Myometrial cell (primary cell): Measurements from ENCODE around the gene SIX5. TPM values are rescaled to one million over a fixed set of nuclear protein-coding genes. Genes with fewer than 3 reads are reported as not detected.

Source experiments
- total RNA-seq: library from RNA; depleted of rRNA; stranded (reverse); fragments of >200 nt; gene quantifications from 2 replicates; pipeline ENCODE4 v1.2.3, GENCODE V29; 2015

The SIX5 gene
- 16.1 and 21.0 TPM in 2 replicates for total RNA-seq

DNA sequence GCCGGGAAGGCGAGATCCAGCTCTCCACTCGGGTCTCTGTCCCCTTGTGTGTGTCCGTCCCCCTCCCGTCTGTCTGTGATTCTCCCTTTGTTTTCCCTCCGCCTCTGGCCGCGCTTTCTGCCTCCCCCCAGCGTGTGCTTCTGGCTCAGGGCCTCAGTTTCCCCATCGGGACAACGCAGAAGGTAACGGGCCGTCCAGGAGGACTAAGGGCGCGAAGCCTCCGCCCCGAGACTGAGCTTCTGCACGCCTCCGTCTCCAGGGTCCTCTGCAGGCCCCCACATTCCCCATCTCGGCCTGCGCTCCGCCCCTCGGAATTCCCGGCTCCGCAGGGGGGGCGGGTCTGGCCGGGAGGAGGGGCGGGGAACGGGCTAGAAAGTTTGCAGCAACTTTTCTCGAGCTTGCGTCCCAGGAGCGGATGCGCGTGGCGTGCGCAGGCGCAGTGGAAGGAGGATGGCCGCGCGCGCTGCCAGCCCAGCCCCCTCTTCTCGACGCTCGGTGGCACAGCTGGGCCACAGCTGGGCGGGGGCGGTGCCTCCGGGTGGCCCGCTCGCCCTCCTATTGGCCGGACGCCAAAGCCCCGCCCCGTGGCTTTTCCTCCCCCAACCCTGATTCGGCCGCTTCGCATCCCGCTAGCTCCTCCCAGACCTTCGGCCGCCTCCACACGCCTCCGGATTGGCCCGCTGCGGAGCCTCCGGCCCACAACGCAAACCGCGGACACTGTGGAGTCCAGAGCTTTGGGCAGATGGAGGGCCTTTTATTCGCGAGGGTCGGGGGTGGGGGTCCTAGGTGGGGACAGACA lies at the start of gene SIX5:
SIX5 (minus strand) TSS at position 269 of the 799 bp plus-strand sequence. CDS start 408 bp downstream, outside the sequence.

DNA sequence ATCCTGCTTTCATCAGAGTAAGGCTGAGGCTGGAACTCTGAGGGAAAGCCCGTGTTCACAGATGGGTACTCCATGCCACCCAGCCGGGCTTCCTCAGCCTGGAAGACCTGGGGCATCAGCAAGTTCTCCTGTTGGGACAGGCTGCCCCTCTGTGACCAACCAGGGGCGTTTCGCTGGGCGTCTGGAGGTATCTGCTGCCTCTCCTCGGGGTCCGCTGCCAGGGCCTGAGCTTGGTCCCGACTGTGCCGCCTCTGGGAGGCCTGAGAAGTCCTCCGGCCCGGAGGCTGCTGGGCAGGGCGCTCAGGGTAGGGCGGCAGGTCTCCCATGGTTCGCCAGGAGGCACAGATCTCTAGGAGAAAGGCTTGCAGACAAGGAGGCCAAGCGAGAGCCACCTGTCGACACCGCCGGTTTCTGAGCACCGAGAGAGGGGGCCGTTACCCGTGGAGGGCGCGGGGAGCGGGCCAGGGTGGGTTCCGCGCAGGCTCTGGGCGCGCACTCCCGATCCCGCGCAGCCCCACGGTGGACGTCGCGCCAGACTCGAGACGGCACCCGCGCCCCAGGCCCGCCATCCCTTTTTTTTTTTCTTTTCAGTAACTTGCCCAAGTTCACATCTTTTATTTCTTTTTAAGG lies 45.9 kb upstream of the SIX5 start, which contains the start of gene RSPH6A:
RSPH6A (minus strand) TSS at position 458 of the 630 bp plus-strand sequence; CDS start at position 326, 132 bp downstream.

DNA sequence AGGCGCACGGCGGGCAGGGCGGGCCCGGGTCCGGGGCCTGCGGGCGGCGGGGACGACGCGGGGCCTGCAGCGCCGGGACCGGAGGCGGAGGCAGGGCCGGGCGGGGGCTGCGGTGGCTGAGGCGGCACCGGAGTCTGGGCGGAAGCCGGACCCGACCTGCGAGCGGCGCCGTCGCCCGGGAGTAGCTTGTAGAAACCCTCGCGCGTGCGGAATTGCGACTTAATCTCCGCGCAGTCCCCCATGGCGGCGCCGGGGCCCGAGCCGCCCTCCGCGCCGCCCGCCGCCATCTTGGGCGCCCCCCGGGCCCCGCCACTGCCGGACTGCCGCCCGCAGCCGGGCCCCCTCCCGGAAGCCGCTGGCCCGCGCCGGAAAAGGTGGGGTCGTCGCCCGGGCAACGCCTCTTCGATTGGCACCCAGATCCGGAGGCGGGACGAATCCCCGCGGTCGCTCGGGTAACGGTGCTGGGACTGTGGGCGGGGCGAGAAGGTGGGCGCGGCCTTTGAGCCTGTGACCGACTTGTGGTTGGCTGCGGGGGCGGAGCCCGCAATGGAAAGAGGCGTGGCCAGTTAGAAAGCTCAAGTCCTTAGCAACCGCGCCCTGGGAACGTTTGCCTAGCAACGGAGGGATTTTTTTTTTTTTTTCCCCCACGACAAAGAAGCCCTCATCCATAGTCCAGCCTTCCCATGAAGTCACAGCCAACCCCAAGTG lies 23.6 kb upstream of the SIX5 start, which contains the start of gene DMWD:
DMWD (minus strand) TSS at position 376 of the 708 bp plus-strand sequence; CDS start at position 287, 89 bp downstream.

DNA sequence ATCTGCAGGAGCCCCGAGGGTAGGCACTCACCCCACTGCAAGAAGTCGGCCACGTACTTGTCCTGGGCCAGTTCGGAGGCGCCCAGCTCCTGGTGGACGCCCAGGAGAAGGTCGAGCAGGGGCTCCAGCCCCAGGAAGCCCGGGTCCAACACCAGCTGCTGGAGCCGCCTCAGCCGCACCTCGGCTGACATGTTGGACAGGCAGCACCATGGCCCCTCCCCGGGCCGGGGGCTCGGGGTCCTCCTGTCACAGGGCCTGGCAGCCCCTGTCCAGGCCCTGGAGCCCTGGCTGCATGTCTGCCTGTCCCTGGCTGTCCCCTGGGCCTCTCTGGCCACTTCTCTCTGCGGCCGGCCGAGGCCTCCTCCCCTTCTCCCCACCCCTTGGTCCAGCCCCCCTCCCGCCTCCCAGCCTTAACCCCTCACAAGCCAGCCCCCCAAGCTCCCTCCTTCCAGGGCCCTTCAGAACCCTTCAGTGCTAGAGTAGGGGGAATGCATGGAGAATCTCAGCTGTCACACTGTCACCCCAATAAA lies 13.2 kb upstream of the SIX5 start, which contains the start of gene DMPK:
DMPK (minus strand) TSS at position 329 of the 530 bp plus-strand sequence; CDS start at position 191, 138 bp downstream.

DNA sequence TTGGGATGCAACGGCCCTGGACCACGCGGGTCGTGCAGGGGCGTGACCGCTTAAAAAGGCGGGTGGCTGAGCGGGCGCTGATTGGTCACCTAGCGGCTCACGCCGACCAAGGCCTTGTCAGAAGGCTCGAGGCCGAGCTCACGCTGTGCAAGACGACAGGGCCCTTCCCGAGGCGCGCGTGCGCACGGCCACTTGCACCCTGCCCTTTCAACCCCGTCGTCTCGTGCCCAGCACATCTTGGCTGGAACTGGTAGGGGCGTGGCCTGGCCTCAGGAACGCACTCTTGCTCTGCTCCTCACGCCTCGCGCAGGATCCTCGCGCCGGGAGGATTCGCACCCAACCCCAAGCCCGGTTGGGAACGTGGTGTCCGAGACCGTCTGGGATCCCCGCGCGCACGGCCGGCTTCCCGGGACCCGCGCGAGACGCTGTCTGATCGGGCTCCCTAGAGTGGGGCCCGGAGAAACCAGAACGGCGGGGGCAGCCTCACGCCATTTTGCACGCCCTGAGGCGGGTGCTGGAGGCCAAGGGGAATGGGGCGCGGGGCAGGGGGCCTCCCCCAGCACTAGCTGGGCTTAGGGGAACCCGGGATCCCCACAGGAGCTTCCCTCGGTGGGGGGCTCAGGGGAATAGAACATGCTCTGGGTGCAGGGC lies 35.8 kb downstream of the SIX5 start, which contains the start of gene MEIOSIN:
MEIOSIN (plus strand) TSS at position 280 of the 651 bp plus-strand sequence. CDS start 1,938 bp downstream, outside the sequence.

DNA sequence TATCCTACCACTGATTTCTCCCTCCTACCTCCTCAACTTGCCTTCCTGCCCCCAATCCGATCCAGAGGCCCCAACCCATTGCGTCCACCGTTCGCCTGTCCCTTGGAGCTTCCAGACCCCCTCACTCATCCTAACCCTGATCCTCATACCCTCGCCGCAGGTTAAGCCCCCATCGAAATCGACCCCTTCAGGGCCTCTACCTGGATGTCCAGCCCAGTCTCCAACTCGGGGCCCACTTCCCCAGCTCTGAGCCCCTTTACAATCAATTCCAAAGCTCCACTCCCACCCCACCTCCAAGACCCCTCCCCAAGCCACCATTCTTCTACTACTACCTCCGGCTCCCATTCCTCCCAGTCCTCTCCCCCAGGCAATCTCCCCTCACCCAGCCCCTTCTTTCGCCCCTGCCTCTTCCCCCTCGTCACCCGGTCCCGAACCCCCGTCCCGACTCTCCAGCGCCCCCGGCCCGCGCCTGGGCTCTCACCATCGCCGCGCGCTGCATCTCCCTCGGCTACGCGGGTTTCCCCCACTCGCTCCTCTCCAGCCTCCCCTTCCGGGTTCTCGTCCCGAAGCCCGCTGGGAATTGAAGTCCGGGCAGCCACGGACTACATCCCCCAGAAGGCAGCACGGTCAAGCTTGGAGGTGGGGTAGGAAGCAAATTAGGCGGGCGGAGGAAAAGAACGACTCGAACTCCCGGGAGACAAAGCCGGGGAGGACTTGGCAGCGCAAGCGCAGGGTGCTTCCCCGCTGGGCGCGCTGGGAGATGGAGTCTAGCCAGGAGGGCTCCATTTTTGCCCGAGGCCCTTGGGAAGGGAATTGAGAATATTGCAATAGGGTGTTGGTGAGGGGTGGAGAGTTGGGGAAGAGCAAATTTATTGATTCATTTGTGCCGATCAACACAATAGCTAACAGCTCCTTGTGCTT lies 38.4 kb downstream of the SIX5 start, which contains the start of gene FBXO46:
FBXO46 (minus strand) TSS at position 529 of the 921 bp plus-strand sequence. CDS start 17,401 bp downstream, outside the sequence.

Other genes starting within 250 kb of the SIX5 start
- gene OPA3, start 184.4 kb downstream of the SIX5 start, total RNA-seq: 6.1 and 14.7 TPM in 2 replicates
- 0.29 and 0.53 TPM in 2 replicates for gene GPR4, start 167.0 kb downstream of the SIX5 start, total RNA-seq
- gene EML2, start 129.9 kb downstream of the SIX5 start, total RNA-seq: 43.2 and 45.6 TPM in 2 replicates
- gene GIPR, start 101.0 kb downstream of the SIX5 start, total RNA-seq: 0.18 TPM in 1 of 2 replicates, not detected in the other
- 306 and 318 TPM in 2 replicates for gene SNRPD2, start 77.3 kb downstream of the SIX5 start, total RNA-seq
- gene QPCTL, start 76.6 kb downstream of the SIX5 start, total RNA-seq: 29.2 and 49.6 TPM in 2 replicates
- 8.7 and 8.9 TPM in 2 replicates for gene FBXO46, start 38.4 kb downstream of the SIX5 start, total RNA-seq
- not detected in 2 replicates for gene MEIOSIN, start 35.8 kb downstream of the SIX5 start, total RNA-seq
- gene DMPK, start 13.2 kb upstream of the SIX5 start, total RNA-seq: 17.6 and 23.9 TPM in 2 replicates
- gene DMWD, start 23.6 kb upstream of the SIX5 start, total RNA-seq: 30.8 and 31.1 TPM in 2 replicates
- not detected in 2 replicates for gene RSPH6A, start 46.1 kb upstream of the SIX5 start, total RNA-seq
- 33.5 and 40.6 TPM in 2 replicates for gene SYMPK, start 93.9 kb upstream of the SIX5 start, total RNA-seq
- gene FOXA3, start 95.1 kb upstream of the SIX5 start, total RNA-seq: not detected in 2 replicates
- 21.1 and 32.6 TPM in 2 replicates for gene IRF2BP1, start 116.9 kb upstream of the SIX5 start, total RNA-seq
- 0.53 and 3.5 TPM in 2 replicates for gene MYPOP, start 133.4 kb upstream of the SIX5 start, total RNA-seq
- gene NANOS2, start 145.5 kb upstream of the SIX5 start, total RNA-seq: not detected in 2 replicates
- gene NOVA2, start 204.6 kb upstream of the SIX5 start, total RNA-seq: not detected in 2 replicates
- gene CCDC61, start 226.2 kb upstream of the SIX5 start, total RNA-seq: 11.2 and 12.9 TPM in 2 replicates